Endodermal cell (in vitro differentiated cells): ENCODE measurements around the gene RBM15. TPM values are rescaled to one million over a fixed set of nuclear protein-coding genes. Genes with fewer than 3 reads are reported as not detected.

Experiments used
- DNase-seq: peaks from one replicate; pipeline ENCODE4 v3.0.0-alpha.2; 2017
- H3K27ac ChIP-seq: 2 replicates; pipeline ENCODE4 v1.5.1; 2013; ENCODE audit warnings: mild to moderate bottlenecking, low read depth, low read length, moderate library complexity
- H3K27me3 ChIP-seq: 2 replicates; pipeline ENCODE4 v1.6.1; 2013; ENCODE audit warnings: mild to moderate bottlenecking, low read length, moderate library complexity; ENCODE audit not compliant: insufficient read depth, control insufficient read depth, poor library complexity, severe bottlenecking
- H3K36me3 ChIP-seq: 2 replicates; pipeline ENCODE4 v1.7.0; 2013; ENCODE audit warnings: mild to moderate bottlenecking, low read length, moderate library complexity; ENCODE audit not compliant: control insufficient read depth, insufficient read depth
- H3K4me1 ChIP-seq: one replicate; pipeline ENCODE4 v1.7.0; 2013; ENCODE audit warnings: low read length; ENCODE audit not compliant: control insufficient read depth, insufficient read depth
- H3K4me3 ChIP-seq: 2 replicates; pipeline ENCODE4 v1.5.1; 2013; ENCODE audit warnings: mild to moderate bottlenecking, low read length, moderate library complexity
- H3K9ac ChIP-seq: 2 replicates; pipeline ENCODE4 v1.6.1; 2013; ENCODE audit warnings: mild to moderate bottlenecking, low read length, moderate library complexity; ENCODE audit not compliant: poor library complexity, severe bottlenecking; ENCODE audit errors: extremely low read depth
- H3K9me3 ChIP-seq: 2 replicates; pipeline ENCODE4 v1.6.1; 2013; ENCODE audit warnings: mild to moderate bottlenecking, low read length, moderate library complexity; ENCODE audit not compliant: control insufficient read depth
- H3K27ac Mint-ChIP-seq: 2 replicates; pipeline ENCODE4 v1.8.0; 2020; ENCODE audit warnings: mixed read lengths
- H3K27me3 Mint-ChIP-seq: 2 replicates; pipeline ENCODE4 v1.8.0; 2021; ENCODE audit warnings: mild to moderate bottlenecking, mixed read lengths; ENCODE audit not compliant: insufficient read depth
- H3K36me3 Mint-ChIP-seq: 2 replicates; pipeline ENCODE4 v1.8.0; 2020; ENCODE audit warnings: low read depth, mixed read lengths
- H3K4me1 Mint-ChIP-seq: 2 replicates; pipeline ENCODE4 v1.8.0; 2020; ENCODE audit warnings: mixed read lengths
- H3K4me3 Mint-ChIP-seq: 2 replicates; pipeline ENCODE4 v1.8.0; 2020; ENCODE audit warnings: mild to moderate bottlenecking, moderate library complexity, mixed read lengths
- H3K9me3 Mint-ChIP-seq: 2 replicates; pipeline ENCODE4 v1.8.0; 2020; ENCODE audit warnings: mild to moderate bottlenecking, mixed read lengths
- CTCF ChIP-seq: fragments of 200-600 bp; sonication (generic); conservative IDR thresholded peaks from 2 replicates; pipeline ENCODE4 v1.5.0; 2021; ENCODE audit warnings: antibody characterized with exemption, mild to moderate bottlenecking
- WGBS, 2 experiments: methylation state at CpG; one replicate each; pipeline versions ENCODE4 v1.1.5 to v1.1.7; 2013; ENCODE audit warnings: missing lambda C conversion rate in 2 of 2, mixed read lengths in 1 of 2; ENCODE audit not compliant: insufficient coverage in 1 of 2, insufficient read length in 1 of 2; 5-methylcytosine and 5-hydroxymethylcytosine counted together
- total RNA-seq, 2 donors: library from RNA; stranded (reverse); fragmentation: NEBNext Ultra II Directional in 1 of 2; extraction: Animal tissue kit (Norgen Biotek cat#: 25700) in 1 of 2; gene quantifications; 2 replicates in 1 of 2; 3 replicates in 1 of 2; pipeline ENCODE4 v1.2.1, GENCODE V29; 2021

Gene RBM15
- total RNA-seq, 2 donors from 2014 or later: 42.0 to 54.2 TPM

- WGBS, 2 experiments: 90% methylated on average over 3 to 6 of the region's 6 CpGs
- DNase-seq: no peak
- Histone ChIP-seq H3K4me3 (no peak overlapping the region), H3K9ac (no peak overlapping the region), H3K27me3 (no peaks in the 10 kb centered on the region), H3K27ac (no peak overlapping the region), H3K9me3 (no peaks in the 10 kb centered on the region), H3K4me1 (no peaks in the 10 kb centered on the region), H3K36me3 (peaks cover 7% of the 10 kb centered on the region)
- no peak overlapping the region for H3K4me3 Mint-ChIP-seq
- peak; percentile 25 for TF ChIP-seq CTCF
- no peaks in the 10 kb centered on the region for H3K27me3 Mint-ChIP-seq
- peaks cover 13% of the 10 kb centered on the region for H3K4me1 Mint-ChIP-seq
- peaks cover 3% of the 10 kb centered on the region for H3K36me3 Mint-ChIP-seq
- H3K9me3 Mint-ChIP-seq: no peaks in the 10 kb centered on the region
- no peak overlapping the region for H3K27ac Mint-ChIP-seq
Observed at GRCh38 chr1:110390096-110390495, 50.9 kb downstream of the RBM15 start.

- Histone ChIP-seq H3K4me1 (no peaks in the 10 kb centered on the region), H3K27ac (no peak within 1 kb of the TSS), H3K9ac (no peak within 1 kb of the TSS), H3K36me3 (peaks cover 9% of the 10 kb centered on the region), H3K27me3 (no peaks in the 10 kb centered on the region), H3K9me3 (no peaks in the 10 kb centered on the region), H3K4me3 (no peak within 1 kb of the TSS)
- H3K27ac Mint-ChIP-seq: peak within 1 kb of the TSS; percentile 50
- 25 to 54% methylated on average over 6 to 7 of the region's 8 CpGs for WGBS, 2 experiments
- no peak within 1 kb of the TSS for H3K4me3 Mint-ChIP-seq
- TF ChIP-seq CTCF: no peak
- peaks cover 13% of the 10 kb centered on the region for H3K4me1 Mint-ChIP-seq
- DNase-seq: peak; percentile 57
- H3K27me3 Mint-ChIP-seq: no peaks in the 10 kb centered on the region
- peaks cover 5% of the 10 kb centered on the region for H3K9me3 Mint-ChIP-seq
- H3K36me3 Mint-ChIP-seq: peaks cover 9% of the 10 kb centered on the region
Observed at GRCh38 chr1:110390692-110391245, 51.6 kb downstream of the RBM15 start, which contains the start of gene SLC16A4. TSS of gene SLC16A4 (minus strand) at chr1:110391026. CDS start at chr1:110389323, 1,703 bp downstream.

- Mint-ChIP-seq H3K4me3 (no peak overlapping the region), H3K36me3 (peaks cover 22% of the 10 kb centered on the region), H3K27me3 (no peaks in the 10 kb centered on the region), H3K27ac (no peak overlapping the region), H3K9me3 (peaks cover 9% of the 10 kb centered on the region), H3K4me1 (peaks cover 13% of the 10 kb centered on the region)
- Histone ChIP-seq H3K9me3 (no peaks in the 10 kb centered on the region), H3K4me3 (no peak overlapping the region), H3K36me3 (peaks cover 9% of the 10 kb centered on the region), H3K27me3 (no peaks in the 10 kb centered on the region), H3K4me1 (no peaks in the 10 kb centered on the region), H3K27ac (no peak overlapping the region), H3K9ac (no peak overlapping the region)
- 92 to 100% methylated on average over 2 of the region's 2 CpGs for WGBS, 2 experiments
- DNase-seq: no peak
- TF ChIP-seq CTCF: no peak
Observed at GRCh38 chr1:110393286-110393685, 54.1 kb downstream of the RBM15 start.
